K562 (cell line): ENCODE data around the gene POLR1H. TPM values are rescaled to one million over a fixed set of nuclear protein-coding genes. Genes with fewer than 3 reads are reported as not detected.

Source experiments
- ARID1B ChIP-seq: fragments of 450-650 bp; IDR thresholded peaks from 2 replicates; pipeline ENCODE4 v1.6.1; 2016; ENCODE audit warnings: antibody characterized with exemption, mild to moderate bottlenecking, inconsistent platforms
- DDX20 ChIP-seq: fragments of 450-650 bp; IDR thresholded peaks from 2 replicates; pipeline ENCODE4 v1.6.1; 2016; ENCODE audit warnings: missing genetic modification characterization, low read depth, mild to moderate bottlenecking, missing compliant biosample characterization, moderate library complexity
- ESRRB ChIP-seq: fragments of 250-450 bp; sonication (Bioruptor Pico); IDR thresholded peaks from 2 replicates; pipeline ENCODE4 v1.5.0; 2020; ENCODE audit warnings: mild to moderate bottlenecking, moderate library complexity, borderline replicate concordance
- HLTF ChIP-seq: fragments of 450-650 bp; IDR thresholded peaks from 2 replicates; pipeline ENCODE4 v1.6.1; 2016
- polyA plus RNA-seq, 8 experiments: library from polyadenylated mRNA; depleted of rRNA in 4 of 8; stranded (reverse) in 5 of 8; unstranded in 3 of 8; fragments of >200 nt; fragmentation: Nextera tagmentation in 2 of 8; fragmentation: Illumina TruSeq in 1 of 8; extraction: Ambion mirVana in 2 of 8; extraction: Trizol in 1 of 8; gene quantifications; 2 replicates each; pipeline versions ENCODE4 v1.2.1 to v1.2.3, GENCODE V29; 2011 to 2014; ENCODE audit warnings: inconsistent platforms in 1 of 8, missing spikeins in 1 of 8
- total RNA-seq, 7 experiments: library from RNA; depleted of rRNA in 6 of 7; stranded (reverse); fragments of >200 nt in 6 of 7; fragmentation: Illumina TruSeq in 2 of 7; extraction: Trizol in 2 of 7; gene quantifications; 2 replicates each; pipeline versions ENCODE4 v1.2.1 to v1.2.3, GENCODE V29; 2011 to 2021; ENCODE audit warnings: low replicate concordance in 1 of 7
- TF ChIP-seq, protein P1 (sequence below): fragments of 450-650 bp; IDR thresholded peaks from 2 replicates; pipeline ENCODE4 v1.6.1; 2016; ENCODE audit warnings: mild to moderate bottlenecking
- TF ChIP-seq, protein P2 (sequence below): fragments of 450-650 bp; formaldehyde crosslinking; IDR thresholded peaks from 2 replicates; pipeline ENCODE4 v1.4.0; 2020; ENCODE audit warnings: mild to moderate bottlenecking
- TF ChIP-seq, protein P3 (sequence below), 2 experiments: fragments of 450-650 bp; formaldehyde crosslinking in 1 of 2; IDR thresholded peaks; 2 replicates each; pipeline versions ENCODE4 v1.4.0 to v1.6.1; 2014 to 2020; ENCODE audit warnings: mild to moderate bottlenecking in 2 of 2, borderline replicate concordance in 1 of 2, low read depth in 1 of 2
- TF ChIP-seq, protein P4 (sequence below): fragments of 250-450 bp; sonication (Bioruptor Pico); IDR thresholded peaks from 2 replicates; pipeline ENCODE4 v1.4.0; 2020; ENCODE audit warnings: borderline replicate concordance

Gene POLR1H
- total and polyA plus RNA-seq, 9 of the 15 experiments (the other 6 are each of a cell fraction or from before 2014, with no cell fraction given) = 92.2 to 333 (median 143) TPM

DNA sequence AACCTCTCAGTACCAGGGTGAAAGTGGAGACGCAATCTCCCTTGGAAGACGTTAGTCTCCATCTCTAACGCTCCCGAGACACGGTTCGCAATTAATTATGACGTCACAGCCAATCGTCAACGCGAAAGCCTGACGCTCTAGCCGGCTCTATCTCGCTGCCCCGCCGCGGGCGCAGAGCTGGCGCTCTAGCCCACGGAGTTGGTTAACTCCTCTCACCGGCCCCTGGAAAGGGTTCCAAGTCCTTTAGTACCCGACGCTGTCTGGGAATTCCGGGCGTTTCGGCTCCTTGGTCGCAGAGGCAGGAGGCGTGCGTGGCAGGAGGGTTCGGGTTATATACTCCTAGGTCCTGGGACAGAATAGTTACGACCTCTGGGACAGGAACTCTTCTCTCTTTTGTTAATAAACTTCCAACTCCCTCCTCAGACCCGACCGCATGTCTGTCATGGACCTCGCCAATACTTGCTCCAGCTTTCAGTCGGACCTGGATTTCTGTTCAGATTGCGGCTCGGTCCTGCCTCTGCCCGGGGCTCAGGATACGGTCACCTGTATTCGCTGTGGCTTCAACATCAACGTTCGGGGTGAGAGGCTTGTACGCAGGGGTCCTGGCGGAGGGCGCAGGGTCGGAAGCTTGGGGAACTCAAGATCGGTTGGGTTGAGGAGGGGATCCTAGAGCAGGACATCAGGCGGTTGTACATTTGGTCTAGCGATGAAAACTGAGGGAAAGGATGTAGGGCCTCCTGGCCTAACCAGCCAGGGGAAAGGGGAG lies at the start of gene POLR1H (continued):
- TF ChIP-seq, protein P1, sequence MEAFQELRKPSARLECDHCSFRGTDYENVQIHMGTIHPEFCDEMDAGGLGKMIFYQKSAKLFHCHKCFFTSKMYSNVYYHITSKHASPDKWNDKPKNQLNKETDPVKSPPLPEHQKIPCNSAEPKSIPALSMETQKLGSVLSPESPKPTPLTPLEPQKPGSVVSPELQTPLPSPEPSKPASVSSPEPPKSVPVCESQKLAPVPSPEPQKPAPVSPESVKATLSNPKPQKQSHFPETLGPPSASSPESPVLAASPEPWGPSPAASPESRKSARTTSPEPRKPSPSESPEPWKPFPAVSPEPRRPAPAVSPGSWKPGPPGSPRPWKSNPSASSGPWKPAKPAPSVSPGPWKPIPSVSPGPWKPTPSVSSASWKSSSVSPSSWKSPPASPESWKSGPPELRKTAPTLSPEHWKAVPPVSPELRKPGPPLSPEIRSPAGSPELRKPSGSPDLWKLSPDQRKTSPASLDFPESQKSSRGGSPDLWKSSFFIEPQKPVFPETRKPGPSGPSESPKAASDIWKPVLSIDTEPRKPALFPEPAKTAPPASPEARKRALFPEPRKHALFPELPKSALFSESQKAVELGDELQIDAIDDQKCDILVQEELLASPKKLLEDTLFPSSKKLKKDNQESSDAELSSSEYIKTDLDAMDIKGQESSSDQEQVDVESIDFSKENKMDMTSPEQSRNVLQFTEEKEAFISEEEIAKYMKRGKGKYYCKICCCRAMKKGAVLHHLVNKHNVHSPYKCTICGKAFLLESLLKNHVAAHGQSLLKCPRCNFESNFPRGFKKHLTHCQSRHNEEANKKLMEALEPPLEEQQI = no peak
- TF ChIP-seq, protein P2, sequence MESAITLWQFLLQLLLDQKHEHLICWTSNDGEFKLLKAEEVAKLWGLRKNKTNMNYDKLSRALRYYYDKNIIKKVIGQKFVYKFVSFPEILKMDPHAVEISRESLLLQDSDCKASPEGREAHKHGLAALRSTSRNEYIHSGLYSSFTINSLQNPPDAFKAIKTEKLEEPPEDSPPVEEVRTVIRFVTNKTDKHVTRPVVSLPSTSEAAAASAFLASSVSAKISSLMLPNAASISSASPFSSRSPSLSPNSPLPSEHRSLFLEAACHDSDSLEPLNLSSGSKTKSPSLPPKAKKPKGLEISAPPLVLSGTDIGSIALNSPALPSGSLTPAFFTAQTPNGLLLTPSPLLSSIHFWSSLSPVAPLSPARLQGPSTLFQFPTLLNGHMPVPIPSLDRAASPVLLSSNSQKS (CRISPR knock-in tag) = no peak
- TF ChIP-seq ESRRB = no peak; the same call in 1 of the 2 replicates
- peak; percentile 27; the same call in 1 of the 2 replicates for TF ChIP-seq ARID1B
- TF ChIP-seq DDX20 (tag) = no peak
- TF ChIP-seq, protein P3, sequence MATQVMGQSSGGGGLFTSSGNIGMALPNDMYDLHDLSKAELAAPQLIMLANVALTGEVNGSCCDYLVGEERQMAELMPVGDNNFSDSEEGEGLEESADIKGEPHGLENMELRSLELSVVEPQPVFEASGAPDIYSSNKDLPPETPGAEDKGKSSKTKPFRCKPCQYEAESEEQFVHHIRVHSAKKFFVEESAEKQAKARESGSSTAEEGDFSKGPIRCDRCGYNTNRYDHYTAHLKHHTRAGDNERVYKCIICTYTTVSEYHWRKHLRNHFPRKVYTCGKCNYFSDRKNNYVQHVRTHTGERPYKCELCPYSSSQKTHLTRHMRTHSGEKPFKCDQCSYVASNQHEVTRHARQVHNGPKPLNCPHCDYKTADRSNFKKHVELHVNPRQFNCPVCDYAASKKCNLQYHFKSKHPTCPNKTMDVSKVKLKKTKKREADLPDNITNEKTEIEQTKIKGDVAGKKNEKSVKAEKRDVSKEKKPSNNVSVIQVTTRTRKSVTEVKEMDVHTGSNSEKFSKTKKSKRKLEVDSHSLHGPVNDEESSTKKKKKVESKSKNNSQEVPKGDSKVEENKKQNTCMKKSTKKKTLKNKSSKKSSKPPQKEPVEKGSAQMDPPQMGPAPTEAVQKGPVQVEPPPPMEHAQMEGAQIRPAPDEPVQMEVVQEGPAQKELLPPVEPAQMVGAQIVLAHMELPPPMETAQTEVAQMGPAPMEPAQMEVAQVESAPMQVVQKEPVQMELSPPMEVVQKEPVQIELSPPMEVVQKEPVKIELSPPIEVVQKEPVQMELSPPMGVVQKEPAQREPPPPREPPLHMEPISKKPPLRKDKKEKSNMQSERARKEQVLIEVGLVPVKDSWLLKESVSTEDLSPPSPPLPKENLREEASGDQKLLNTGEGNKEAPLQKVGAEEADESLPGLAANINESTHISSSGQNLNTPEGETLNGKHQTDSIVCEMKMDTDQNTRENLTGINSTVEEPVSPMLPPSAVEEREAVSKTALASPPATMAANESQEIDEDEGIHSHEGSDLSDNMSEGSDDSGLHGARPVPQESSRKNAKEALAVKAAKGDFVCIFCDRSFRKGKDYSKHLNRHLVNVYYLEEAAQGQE (IDR thresholded peaks at IDR 0.05; ENCODE audit: borderline replicate concordance) = no peak
- TF ChIP-seq, protein P3 (CRISPR knock-in tag; IDR thresholded peaks at IDR 0.05; ENCODE audit: low read depth) = peak; percentile 50; the same call in 1 of the 2 replicates
- no peak for TF ChIP-seq HLTF
- TF ChIP-seq, protein P4, sequence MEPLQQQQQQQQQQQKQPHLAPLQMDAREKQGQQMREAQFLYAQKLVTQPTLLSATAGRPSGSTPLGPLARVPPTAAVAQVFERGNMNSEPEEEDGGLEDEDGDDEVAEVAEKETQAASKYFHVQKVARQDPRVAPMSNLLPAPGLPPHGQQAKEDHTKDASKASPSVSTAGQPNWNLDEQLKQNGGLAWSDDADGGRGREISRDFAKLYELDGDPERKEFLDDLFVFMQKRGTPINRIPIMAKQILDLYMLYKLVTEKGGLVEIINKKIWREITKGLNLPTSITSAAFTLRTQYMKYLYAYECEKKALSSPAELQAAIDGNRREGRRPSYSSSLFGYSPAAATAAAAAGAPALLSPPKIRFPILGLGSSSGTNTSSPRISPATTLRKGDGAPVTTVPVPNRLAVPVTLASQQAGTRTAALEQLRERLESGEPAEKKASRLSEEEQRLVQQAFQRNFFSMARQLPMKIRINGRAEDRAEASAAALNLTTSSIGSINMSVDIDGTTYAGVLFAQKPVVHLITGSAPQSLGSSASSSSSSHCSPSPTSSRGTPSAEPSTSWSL = no peak
